Central memory CD8-positive, alpha-beta T cell (primary cell): ENCODE data around the gene ROR1.
"Not testable (repeated sequence)": the region's sequence is repeated elsewhere in the genome, so short reads cannot be mapped to it uniquely, and the experiment has no call there.

Source experiments
- ATAC-seq: fragments of 150-1000 bp; cut with Tn5 transposase; replicated peaks from 2 replicates; pipeline ENCODE4 v1.10.0; 2022; ENCODE audit warnings: mild to moderate bottlenecking, moderate FRiP score, moderate number of reproducible peaks; ENCODE audit not compliant: poor library complexity, severe bottlenecking; ENCODE audit errors: extremely low read depth
- DNase-seq, 2 donors: peaks; one replicate each; pipeline ENCODE4 v3.0.0; 2021; ENCODE audit warnings: low spot score in 2 of 2
- H3K27ac Mint-ChIP-seq: one replicate; pipeline ENCODE4 v1.8.0; 2022; ENCODE audit warnings: low read depth, mild to moderate bottlenecking, moderate library complexity, mixed read lengths
- H3K27me3 Mint-ChIP-seq: one replicate; pipeline ENCODE4 v1.8.0; 2022; ENCODE audit warnings: mixed read lengths
- H3K36me3 Mint-ChIP-seq: one replicate; pipeline ENCODE4 v1.8.0; 2022; ENCODE audit warnings: mild to moderate bottlenecking, moderate library complexity, mixed read lengths; ENCODE audit not compliant: insufficient read depth
- H3K4me1 Mint-ChIP-seq: one replicate; pipeline ENCODE4 v1.8.0; 2022; ENCODE audit warnings: mixed read lengths
- H3K4me3 Mint-ChIP-seq: one replicate; pipeline ENCODE4 v1.8.0; 2022; ENCODE audit warnings: mild to moderate bottlenecking, moderate library complexity, mixed read lengths
- H3K9me3 Mint-ChIP-seq: one replicate; pipeline ENCODE4 v1.8.0; 2022; ENCODE audit warnings: mixed read lengths

The ROR1 gene

GRCh38 chr1:64082459-64082858 lies 308.6 kb downstream of the ROR1 start:
- ATAC-seq = no peak
- Mint-ChIP-seq H3K9me3 (no peaks in the 10 kb centered on the region), H3K27ac (no peak overlapping the region), H3K4me1 (no peaks in the 10 kb centered on the region), H3K27me3 (no peaks in the 10 kb centered on the region), H3K36me3 (no peaks in the 10 kb centered on the region), H3K4me3 (no peak overlapping the region)
- no peak for DNase-seq

GRCh38 chr1:64084451-64084850 lies 310.6 kb downstream of the ROR1 start:
- Mint-ChIP-seq H3K36me3 (no peaks in the 10 kb centered on the region), H3K9me3 (no peaks in the 10 kb centered on the region), H3K27ac (no peak overlapping the region), H3K27me3 (peaks cover 2% of the 10 kb centered on the region), H3K4me3 (no peak overlapping the region), H3K4me1 (no peaks in the 10 kb centered on the region)
- ATAC-seq (no peak), DNase-seq (no peak)

- Mint-ChIP-seq H3K36me3 (no peaks in the 10 kb centered on the region), H3K27ac (no peak overlapping the region), H3K9me3 (no peaks in the 10 kb centered on the region), H3K4me1 (no peaks in the 10 kb centered on the region), H3K4me3 (no peak overlapping the region), H3K27me3 (peaks cover 9% of the 10 kb centered on the region)
- no peak for ATAC-seq
- no peak for DNase-seq
Observed at GRCh38 chr1:64087768-64088167, 314.0 kb downstream of the ROR1 start.

GRCh38 chr1:64090436-64090835 lies 316.6 kb downstream of the ROR1 start:
- Mint-ChIP-seq H3K27me3 (peaks cover 21% of the 10 kb centered on the region), H3K36me3 (no peaks in the 10 kb centered on the region), H3K4me3 (no peak overlapping the region), H3K27ac (no peak overlapping the region), H3K9me3 (no peaks in the 10 kb centered on the region), H3K4me1 (no peaks in the 10 kb centered on the region)
- DNase-seq = no peak
- no peak for ATAC-seq

- H3K4me3 Mint-ChIP-seq = no peak overlapping the region
- ATAC-seq = no peak
- no peaks in the 10 kb centered on the region for H3K9me3 Mint-ChIP-seq
- H3K27me3 Mint-ChIP-seq = peaks cover 21% of the 10 kb centered on the region
- DNase-seq = no peak
- no peak overlapping the region for H3K27ac Mint-ChIP-seq
- no peaks in the 10 kb centered on the region for H3K36me3 Mint-ChIP-seq
- no peaks in the 10 kb centered on the region for H3K4me1 Mint-ChIP-seq
Observed at GRCh38 chr1:64092851-64093371, 319.1 kb downstream of the ROR1 start.

- Mint-ChIP-seq H3K27me3 (peaks cover 21% of the 10 kb centered on the region), H3K4me3 (no peak overlapping the region), H3K4me1 (no peaks in the 10 kb centered on the region), H3K27ac (no peak overlapping the region), H3K36me3 (no peaks in the 10 kb centered on the region), H3K9me3 (no peaks in the 10 kb centered on the region)
- DNase-seq (no peak), ATAC-seq (no peak)
Observed at GRCh38 chr1:64093941-64094340, 320.1 kb downstream of the ROR1 start.

- Mint-ChIP-seq H3K27me3 (peaks cover 12% of the 10 kb centered on the region), H3K4me1 (no peaks in the 10 kb centered on the region), H3K9me3 (no peaks in the 10 kb centered on the region), H3K27ac (no peak overlapping the region), H3K4me3 (no peak overlapping the region), H3K36me3 (no peaks in the 10 kb centered on the region)
- DNase-seq (no peak), ATAC-seq (no peak)
Observed at GRCh38 chr1:64095832-64096231, 322.0 kb downstream of the ROR1 start.

GRCh38 chr1:64097859-64098258 lies 324.0 kb downstream of the ROR1 start:
- H3K4me3 Mint-ChIP-seq = no peak overlapping the region
- DNase-seq (no peak), ATAC-seq (no peak)
- no peaks in the 10 kb centered on the region for H3K4me1 Mint-ChIP-seq
- H3K36me3 Mint-ChIP-seq = no peaks in the 10 kb centered on the region
- no peak overlapping the region for H3K27ac Mint-ChIP-seq
- peaks cover 12% of the 10 kb centered on the region for H3K27me3 Mint-ChIP-seq
- H3K9me3 Mint-ChIP-seq = no peaks in the 10 kb centered on the region

GRCh38 chr1:64098436-64098835 lies 324.6 kb downstream of the ROR1 start:
- no peaks in the 10 kb centered on the region for H3K36me3 Mint-ChIP-seq
- ATAC-seq = no peak
- H3K27ac Mint-ChIP-seq = no peak overlapping the region
- peaks cover 9% of the 10 kb centered on the region for H3K27me3 Mint-ChIP-seq
- H3K9me3 Mint-ChIP-seq = no peaks in the 10 kb centered on the region
- DNase-seq = no peak
- no peak overlapping the region for H3K4me3 Mint-ChIP-seq
- H3K4me1 Mint-ChIP-seq = no peaks in the 10 kb centered on the region

GRCh38 chr1:64098846-64099582 lies 325.2 kb downstream of the ROR1 start:
- Mint-ChIP-seq H3K36me3 (no peaks in the 10 kb centered on the region), H3K4me1 (no peaks in the 10 kb centered on the region), H3K27me3 (peaks cover 3% of the 10 kb centered on the region), H3K9me3 (no peaks in the 10 kb centered on the region), H3K4me3 (no peak overlapping the region), H3K27ac (no peak overlapping the region)
- no peak for ATAC-seq
- DNase-seq = no peak

GRCh38 chr1:64100791-64101190 lies 327.0 kb downstream of the ROR1 start:
- Mint-ChIP-seq H3K4me3 (no peak overlapping the region), H3K36me3 (no peaks in the 10 kb centered on the region), H3K9me3 (no peaks in the 10 kb centered on the region), H3K27ac (no peak overlapping the region), H3K27me3 (no peaks in the 10 kb centered on the region), H3K4me1 (no peaks in the 10 kb centered on the region)
- no peak for ATAC-seq
- no peak for DNase-seq

- peaks cover 10% of the 10 kb centered on the region for H3K27me3 Mint-ChIP-seq
- DNase-seq = not testable (repeated sequence)
Observed at GRCh38 chr1:64104585-64104984, 330.8 kb downstream of the ROR1 start.

GRCh38 chr1:64107118-64107519 lies 333.3 kb downstream of the ROR1 start:
- no peak for DNase-seq
- Mint-ChIP-seq H3K27ac (no peak overlapping the region), H3K4me1 (no peaks in the 10 kb centered on the region), H3K4me3 (no peak overlapping the region), H3K9me3 (no peaks in the 10 kb centered on the region), H3K27me3 (peaks cover 24% of the 10 kb centered on the region), H3K36me3 (no peaks in the 10 kb centered on the region)
- no peak for ATAC-seq

More at GRCh38 chr1:64104585-64104984, 330.8 kb downstream of the ROR1 start:
- not testable (repeated sequence) for H3K4me1 Mint-ChIP-seq, ATAC-seq, H3K27ac Mint-ChIP-seq, H3K9me3 Mint-ChIP-seq, H3K36me3 Mint-ChIP-seq, H3K4me3 Mint-ChIP-seq
